Liver (tissue), 9 donors: ENCODE data around the gene RIC3. TPM values are rescaled to one million over a fixed set of nuclear protein-coding genes. Genes with fewer than 3 reads are reported as not detected.

Experiments used
- DNase-seq: peaks from one replicate; pipeline ENCODE4 v3.0.0-alpha.2; 2017; ENCODE audit warnings: low spot score
- H3K27ac ChIP-seq, 2 donors: one replicate each; pipeline ENCODE4 v1.7.0; 2013; ENCODE audit warnings: inconsistent platforms in 2 of 2, low read length in 2 of 2, control low read depth in 1 of 2, low read depth in 1 of 2, mild to moderate bottlenecking in 1 of 2
- H3K27me3 ChIP-seq, 4 donors: one replicate each; pipeline versions ENCODE4 v1.6.1 to v1.7.0; 2013; ENCODE audit warnings: low read length in 3 of 4, inconsistent platforms in 1 of 4, mild to moderate bottlenecking in 1 of 4, moderate library complexity in 1 of 4; ENCODE audit not compliant: control insufficient read depth in 4 of 4, insufficient read depth in 4 of 4
- H3K36me3 ChIP-seq, 4 donors: one replicate each; pipeline versions ENCODE4 v1.6.1 to v1.7.0; 2013; ENCODE audit warnings: low read length in 3 of 4, mild to moderate bottlenecking in 3 of 4, low read depth in 1 of 4, moderate library complexity in 1 of 4; ENCODE audit not compliant: control insufficient read depth in 4 of 4, insufficient read depth in 3 of 4
- H3K4me1 ChIP-seq, 4 donors: one replicate each; pipeline versions ENCODE4 v1.6.1 to v1.7.0; 2013; ENCODE audit warnings: low read length in 3 of 4, mild to moderate bottlenecking in 3 of 4, moderate library complexity in 1 of 4; ENCODE audit not compliant: control insufficient read depth in 4 of 4, insufficient read depth in 4 of 4
- H3K4me3 ChIP-seq, 3 donors: one replicate each; pipeline versions ENCODE4 v1.6.1 to v1.7.0; 2013; ENCODE audit warnings: low read length in 3 of 3, control low read depth in 1 of 3, low read depth in 1 of 3, mild to moderate bottlenecking in 1 of 3
- H3K9ac ChIP-seq, 2 donors: one replicate each; pipeline ENCODE4 v1.7.0; 2013; ENCODE audit warnings: low read length in 2 of 2, mild to moderate bottlenecking in 2 of 2, moderate library complexity in 2 of 2, control low read depth in 1 of 2, low read depth in 1 of 2
- H3K9me3 ChIP-seq, 4 donors: one replicate each; pipeline versions ENCODE4 v1.6.1 to v1.7.0; 2013; ENCODE audit warnings: low read length in 3 of 4; ENCODE audit not compliant: control insufficient read depth in 4 of 4
- EGR1 ChIP-seq, 2 donors: IDR thresholded peaks; 2 replicates each; pipeline ENCODE4 v1.6.1; 2016 to 2018; ENCODE audit warnings: antibody characterized with exemption in 2 of 2, low read depth in 2 of 2
- FOXA1 ChIP-seq: IDR thresholded peaks from 2 replicates; pipeline ENCODE4 v1.6.1; 2016; ENCODE audit warnings: antibody characterized with exemption
- GABPA ChIP-seq, 2 donors: IDR thresholded peaks in 1 of 2; conservative IDR thresholded peaks in 1 of 2; 2 replicates each; pipeline ENCODE4 v1.6.1; 2016; ENCODE audit warnings: antibody characterized with exemption in 2 of 2, mild to moderate bottlenecking in 1 of 2, moderate library complexity in 1 of 2
- HNF4A ChIP-seq, 2 donors: conservative IDR thresholded peaks; 2 replicates each; pipeline ENCODE4 v1.6.1; 2016; ENCODE audit warnings: antibody characterized with exemption in 2 of 2, mild to moderate bottlenecking in 2 of 2
- HNF4G ChIP-seq: IDR thresholded peaks from 2 replicates; pipeline ENCODE4 v1.6.1; 2016; ENCODE audit warnings: antibody characterized with exemption
- JUND ChIP-seq, 2 donors: IDR thresholded peaks; 2 replicates each; pipeline ENCODE4 v1.6.1; 2016; ENCODE audit warnings: antibody characterized with exemption in 2 of 2
- NR2F2 ChIP-seq: IDR thresholded peaks from 2 replicates; pipeline ENCODE4 v1.6.1; 2016; ENCODE audit warnings: antibody characterized with exemption
- RAD21 ChIP-seq, 2 donors: IDR thresholded peaks; 2 replicates each; pipeline ENCODE4 v1.6.1; 2016; ENCODE audit warnings: antibody characterized with exemption in 2 of 2, mild to moderate bottlenecking in 2 of 2
- RXRA ChIP-seq, 2 donors: IDR thresholded peaks; 2 replicates each; pipeline ENCODE4 v1.6.1; 2017 to 2018; ENCODE audit warnings: antibody characterized with exemption in 2 of 2, mild to moderate bottlenecking in 1 of 2
- SP1 ChIP-seq: IDR thresholded peaks from 2 replicates; pipeline ENCODE4 v1.6.1; 2018; ENCODE audit warnings: antibody characterized with exemption, mild to moderate bottlenecking
- TAF1 ChIP-seq: conservative IDR thresholded peaks from 2 replicates; pipeline ENCODE4 v1.6.1; 2016; ENCODE audit warnings: antibody characterized with exemption, mild to moderate bottlenecking
- YY1 ChIP-seq: IDR thresholded peaks from 2 replicates; pipeline ENCODE4 v1.6.1; 2016; ENCODE audit warnings: antibody characterized with exemption, mild to moderate bottlenecking
- WGBS: extraction: QIAGEN DNeasy Blood & Tissue Kit; methylation state at CpG from one replicate; pipeline ENCODE4 v1.1.7; 2013; 5-methylcytosine and 5-hydroxymethylcytosine counted together
- polyA plus RNA-seq, 2 donors: library from polyadenylated mRNA; stranded (reverse) in 1 of 2; unstranded in 1 of 2; fragments of 200-250 nt in 1 of 2; fragments of >200 nt in 1 of 2; fragmentation: Nextera tagmentation in 1 of 2; extraction: Ambion mirVana in 1 of 2; gene quantifications; one replicate each; pipeline versions ENCODE4 v1.2.1 to v1.2.3, GENCODE V29; 2013 to 2015
- total RNA-seq, 2 donors: library from RNA; depleted of rRNA; stranded (reverse); fragments of >200 nt; gene quantifications; one replicate each; pipeline ENCODE4 v1.2.3, GENCODE V29; 2014
- TF ChIP-seq, protein P1 (sequence below): IDR thresholded peaks from 2 replicates; pipeline ENCODE4 v1.6.1; 2016; ENCODE audit warnings: antibody characterized with exemption
- TF ChIP-seq, protein P2 (sequence below): fragments of 150-350 bp; IDR thresholded peaks from 2 replicates; pipeline ENCODE4 v1.5.1; 2017; ENCODE audit warnings: improper control_type of control experiment, low read depth, low read length; ENCODE audit not compliant: missing input control
- TF ChIP-seq, protein P3 (sequence below): IDR thresholded peaks from 2 replicates; pipeline ENCODE4 v1.6.1; 2016; ENCODE audit warnings: antibody characterized with exemption
- TF ChIP-seq, protein P4 (sequence below): IDR thresholded peaks from 2 replicates; pipeline ENCODE4 v1.6.1; 2016; ENCODE audit warnings: antibody characterized with exemption, mild to moderate bottlenecking
- TF ChIP-seq, protein P5 (sequence below): IDR thresholded peaks from 2 replicates; pipeline ENCODE4 v1.6.1; 2016; ENCODE audit warnings: antibody characterized with exemption
- donor health status: healthy.
- donor health status: healthy.
- donor health status: healthy.
- donor health status: healthy.
- donor health status: healthy.

The RIC3 gene
- total and polyA plus RNA-seq, 4 donors, result 0.89 to 9.8 (median 4.5) TPM

DNA sequence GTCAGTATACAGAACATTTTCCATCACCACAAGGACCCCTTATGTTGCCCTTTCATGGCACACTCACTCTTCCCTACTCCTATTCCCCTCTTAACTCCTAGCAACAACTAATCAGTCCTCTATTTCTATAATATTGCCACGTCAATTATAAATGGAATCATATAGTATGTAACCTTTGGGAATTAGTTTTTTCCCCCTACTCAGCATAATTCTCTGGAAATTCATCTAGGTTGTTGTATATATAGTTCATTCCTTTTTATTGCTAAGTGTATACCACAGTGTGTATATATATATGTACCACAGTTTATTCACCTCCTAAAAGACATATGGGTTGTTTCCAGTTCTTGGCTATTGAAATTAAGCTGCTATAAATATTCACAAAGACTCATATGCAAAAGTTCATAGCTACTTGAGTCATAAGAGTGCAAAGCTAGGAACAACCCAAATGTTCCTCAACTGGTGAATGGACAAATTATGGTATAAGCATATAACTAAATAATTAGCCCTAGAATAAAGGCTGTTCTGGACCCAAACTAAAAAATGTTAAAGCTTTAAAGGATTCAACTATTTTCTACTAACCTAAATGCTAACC is 46.6 kb downstream of the RIC3 start:
- H3K9me3 ChIP-seq, result no peaks in the 10 kb centered on the region
- WGBS, result 93% methylated on average over 1 of the region's 1 CpG
- no peak for DNase-seq
- H3K36me3 ChIP-seq, result no peaks in the 10 kb centered on the region
- H3K4me1 ChIP-seq, result no peaks in the 10 kb centered on the region
- no peak overlapping the region for H3K27ac ChIP-seq
- H3K9ac ChIP-seq, result no peak overlapping the region
- no peaks in the 10 kb centered on the region for H3K27me3 ChIP-seq
- TF ChIP-seq TAF1, result no peak
- TF ChIP-seq, protein P1, sequence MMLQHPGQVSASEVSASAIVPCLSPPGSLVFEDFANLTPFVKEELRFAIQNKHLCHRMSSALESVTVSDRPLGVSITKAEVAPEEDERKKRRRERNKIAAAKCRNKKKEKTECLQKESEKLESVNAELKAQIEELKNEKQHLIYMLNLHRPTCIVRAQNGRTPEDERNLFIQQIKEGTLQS, result no peak
- no peak for TF ChIP-seq JUND (IDR thresholded peaks at IDR 0.05)
- TF ChIP-seq NR2F2, result no peak
- TF ChIP-seq YY1, result no peak
- TF ChIP-seq RXRA (IDR thresholded peaks at IDR 0.05), result no peak
- no peak for TF ChIP-seq FOXA1
- TF ChIP-seq, protein P2, sequence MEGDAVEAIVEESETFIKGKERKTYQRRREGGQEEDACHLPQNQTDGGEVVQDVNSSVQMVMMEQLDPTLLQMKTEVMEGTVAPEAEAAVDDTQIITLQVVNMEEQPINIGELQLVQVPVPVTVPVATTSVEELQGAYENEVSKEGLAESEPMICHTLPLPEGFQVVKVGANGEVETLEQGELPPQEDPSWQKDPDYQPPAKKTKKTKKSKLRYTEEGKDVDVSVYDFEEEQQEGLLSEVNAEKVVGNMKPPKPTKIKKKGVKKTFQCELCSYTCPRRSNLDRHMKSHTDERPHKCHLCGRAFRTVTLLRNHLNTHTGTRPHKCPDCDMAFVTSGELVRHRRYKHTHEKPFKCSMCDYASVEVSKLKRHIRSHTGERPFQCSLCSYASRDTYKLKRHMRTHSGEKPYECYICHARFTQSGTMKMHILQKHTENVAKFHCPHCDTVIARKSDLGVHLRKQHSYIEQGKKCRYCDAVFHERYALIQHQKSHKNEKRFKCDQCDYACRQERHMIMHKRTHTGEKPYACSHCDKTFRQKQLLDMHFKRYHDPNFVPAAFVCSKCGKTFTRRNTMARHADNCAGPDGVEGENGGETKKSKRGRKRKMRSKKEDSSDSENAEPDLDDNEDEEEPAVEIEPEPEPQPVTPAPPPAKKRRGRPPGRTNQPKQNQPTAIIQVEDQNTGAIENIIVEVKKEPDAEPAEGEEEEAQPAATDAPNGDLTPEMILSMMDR, result no peak
- no peak for TF ChIP-seq SP1
- TF ChIP-seq, protein P3, sequence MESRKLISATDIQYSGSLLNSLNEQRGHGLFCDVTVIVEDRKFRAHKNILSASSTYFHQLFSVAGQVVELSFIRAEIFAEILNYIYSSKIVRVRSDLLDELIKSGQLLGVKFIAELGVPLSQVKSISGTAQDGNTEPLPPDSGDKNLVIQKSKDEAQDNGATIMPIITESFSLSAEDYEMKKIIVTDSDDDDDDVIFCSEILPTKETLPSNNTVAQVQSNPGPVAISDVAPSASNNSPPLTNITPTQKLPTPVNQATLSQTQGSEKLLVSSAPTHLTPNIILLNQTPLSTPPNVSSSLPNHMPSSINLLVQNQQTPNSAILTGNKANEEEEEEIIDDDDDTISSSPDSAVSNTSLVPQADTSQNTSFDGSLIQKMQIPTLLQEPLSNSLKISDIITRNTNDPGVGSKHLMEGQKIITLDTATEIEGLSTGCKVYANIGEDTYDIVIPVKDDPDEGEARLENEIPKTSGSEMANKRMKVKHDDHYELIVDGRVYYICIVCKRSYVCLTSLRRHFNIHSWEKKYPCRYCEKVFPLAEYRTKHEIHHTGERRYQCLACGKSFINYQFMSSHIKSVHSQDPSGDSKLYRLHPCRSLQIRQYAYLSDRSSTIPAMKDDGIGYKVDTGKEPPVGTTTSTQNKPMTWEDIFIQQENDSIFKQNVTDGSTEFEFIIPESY, result no peak
- TF ChIP-seq, protein P4, sequence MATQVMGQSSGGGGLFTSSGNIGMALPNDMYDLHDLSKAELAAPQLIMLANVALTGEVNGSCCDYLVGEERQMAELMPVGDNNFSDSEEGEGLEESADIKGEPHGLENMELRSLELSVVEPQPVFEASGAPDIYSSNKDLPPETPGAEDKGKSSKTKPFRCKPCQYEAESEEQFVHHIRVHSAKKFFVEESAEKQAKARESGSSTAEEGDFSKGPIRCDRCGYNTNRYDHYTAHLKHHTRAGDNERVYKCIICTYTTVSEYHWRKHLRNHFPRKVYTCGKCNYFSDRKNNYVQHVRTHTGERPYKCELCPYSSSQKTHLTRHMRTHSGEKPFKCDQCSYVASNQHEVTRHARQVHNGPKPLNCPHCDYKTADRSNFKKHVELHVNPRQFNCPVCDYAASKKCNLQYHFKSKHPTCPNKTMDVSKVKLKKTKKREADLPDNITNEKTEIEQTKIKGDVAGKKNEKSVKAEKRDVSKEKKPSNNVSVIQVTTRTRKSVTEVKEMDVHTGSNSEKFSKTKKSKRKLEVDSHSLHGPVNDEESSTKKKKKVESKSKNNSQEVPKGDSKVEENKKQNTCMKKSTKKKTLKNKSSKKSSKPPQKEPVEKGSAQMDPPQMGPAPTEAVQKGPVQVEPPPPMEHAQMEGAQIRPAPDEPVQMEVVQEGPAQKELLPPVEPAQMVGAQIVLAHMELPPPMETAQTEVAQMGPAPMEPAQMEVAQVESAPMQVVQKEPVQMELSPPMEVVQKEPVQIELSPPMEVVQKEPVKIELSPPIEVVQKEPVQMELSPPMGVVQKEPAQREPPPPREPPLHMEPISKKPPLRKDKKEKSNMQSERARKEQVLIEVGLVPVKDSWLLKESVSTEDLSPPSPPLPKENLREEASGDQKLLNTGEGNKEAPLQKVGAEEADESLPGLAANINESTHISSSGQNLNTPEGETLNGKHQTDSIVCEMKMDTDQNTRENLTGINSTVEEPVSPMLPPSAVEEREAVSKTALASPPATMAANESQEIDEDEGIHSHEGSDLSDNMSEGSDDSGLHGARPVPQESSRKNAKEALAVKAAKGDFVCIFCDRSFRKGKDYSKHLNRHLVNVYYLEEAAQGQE, result no peak
- no peak for TF ChIP-seq GABPA (IDR thresholded peaks at IDR 0.05 in 1 of 2, conservative IDR thresholded peaks at IDR 0.05 in 1 of 2)
- TF ChIP-seq HNF4G, result no peak
- TF ChIP-seq, protein P5, sequence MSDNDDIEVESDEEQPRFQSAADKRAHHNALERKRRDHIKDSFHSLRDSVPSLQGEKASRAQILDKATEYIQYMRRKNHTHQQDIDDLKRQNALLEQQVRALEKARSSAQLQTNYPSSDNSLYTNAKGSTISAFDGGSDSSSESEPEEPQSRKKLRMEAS, result no peak
- no peak for TF ChIP-seq HNF4A (conservative IDR thresholded peaks at IDR 0.05)
- no peak overlapping the region for H3K4me3 ChIP-seq

DNA sequence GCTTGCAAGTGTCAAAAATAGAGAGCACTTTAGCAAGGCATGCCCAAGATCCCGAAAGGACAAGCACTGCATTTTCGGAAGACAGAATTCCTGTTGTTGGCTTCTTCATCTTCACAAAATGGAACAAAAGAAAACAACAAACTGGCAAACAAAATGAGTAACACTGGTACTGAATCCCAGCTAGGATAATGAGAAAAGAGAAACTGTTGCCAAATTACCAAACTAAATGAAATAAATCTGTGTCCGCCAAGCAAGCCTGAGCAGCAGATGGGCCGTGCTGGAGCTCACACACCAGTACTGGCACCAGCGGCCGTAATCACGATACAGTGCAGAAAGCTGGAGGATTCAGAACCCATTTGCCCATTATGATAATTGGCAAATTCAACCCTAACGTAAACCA is 57.2 kb downstream of the RIC3 start:
- no peak overlapping the region for H3K9ac ChIP-seq
- DNase-seq, result no peak
- 87% methylated on average over 8 of the region's 8 CpGs for WGBS
- H3K4me1 ChIP-seq, result no peaks in the 10 kb centered on the region
- no peaks in the 10 kb centered on the region for H3K9me3 ChIP-seq
- H3K27me3 ChIP-seq, result no peaks in the 10 kb centered on the region
- no peak overlapping the region for H3K4me3 ChIP-seq
- no peak overlapping the region for H3K27ac ChIP-seq
- H3K36me3 ChIP-seq, result peaks cover 0 to 6% (median 0%) of the 10 kb centered on the region in 4 donors
- no peak for TF ChIP-seq EGR1 (IDR thresholded peaks at IDR 0.05; ENCODE audit: low read depth in 2 of 2)
- TF ChIP-seq FOXA1, result no peak
- TF ChIP-seq RXRA (IDR thresholded peaks at IDR 0.05), result no peak
- TF ChIP-seq TAF1, result no peak
- no peak for TF ChIP-seq HNF4A (conservative IDR thresholded peaks at IDR 0.05)
- no peak for TF ChIP-seq JUND (IDR thresholded peaks at IDR 0.05)
- TF ChIP-seq, protein P2, result no peak
- no peak for TF ChIP-seq NR2F2
- TF ChIP-seq, protein P4, result no peak
- TF ChIP-seq RAD21 (IDR thresholded peaks at IDR 0.05), result no peak
- TF ChIP-seq, protein P5, result no peak
- TF ChIP-seq HNF4G, result no peak
